Motor neuron (in vitro differentiated cells): ENCODE data around the gene FBXL13. TPM values are rescaled to one million over a fixed set of nuclear protein-coding genes. Genes with fewer than 3 reads are reported as not detected.
"Not testable (repeated sequence)": the region's sequence is repeated elsewhere in the genome, so short reads cannot be mapped to it uniquely, and the experiment has no call there.

Experiments used
- ATAC-seq, 8 experiments: fragments of 200-7000 bp; cut with Tn5 transposase; replicated peaks in 6 of 8; 2 replicates each; pipeline ENCODE4 v1.8.0; 2021; ENCODE audit warnings: mild to moderate bottlenecking in 8 of 8, moderate library complexity in 8 of 8
- H3K27ac ChIP-seq, 2 donors: fragments of 250-450 bp; sonication (Bioruptor Pico); 2 replicates each; pipeline ENCODE4 v1.9.0; 2021; ENCODE audit warnings: antibody characterized with exemption in 2 of 2, mild to moderate bottlenecking in 2 of 2, moderate library complexity in 1 of 2
- H3K4me1 ChIP-seq, 2 donors: fragments of 250-450 bp; sonication (Bioruptor Pico); replicated peaks in 1 of 2; 2 replicates each; pipeline ENCODE4 v1.6.1; 2021; ENCODE audit warnings: antibody characterized with exemption in 2 of 2, mild to moderate bottlenecking in 2 of 2, moderate library complexity in 1 of 2
- H3K4me3 ChIP-seq, 5 donors: fragments of 250-450 bp; sonication (Bioruptor Pico); 2 replicates each; pipeline ENCODE4 v1.9.0; 2021; ENCODE audit warnings: antibody characterized with exemption in 5 of 5, mild to moderate bottlenecking in 5 of 5, moderate library complexity in 4 of 5
- WGBS, 10 experiments: fragments of 450-650 bp; shearing (Covaris generic); methylation state at CpG; one replicate each; pipeline ENCODE4 v1.0.0; 2022; 5-methylcytosine and 5-hydroxymethylcytosine counted together
- in situ Hi-C, 9 experiments: fragments of 400-800 bp; cut with MboI; loops; one replicate each; pipeline ENCODE4 v1.15.0; 2021; ENCODE audit warnings: low sequenced_read_pairs in 9 of 9, low pct_unique_long_range_greater_than_20kb in 2 of 9; ENCODE audit not compliant: unreplicated experiment in 9 of 9
- total RNA-seq, 8 experiments: library from RNA; unstranded; fragments of 300-600 nt; gene quantifications; 2 replicates each; pipeline versions ENCODE4 v1.2.3 to v1.2.4, GENCODE V29; 2022

Gene FBXL13
- total RNA-seq, 8 experiments from 2014 or later = 1.2 to 10.1 (median 3.1) TPM

DNA sequence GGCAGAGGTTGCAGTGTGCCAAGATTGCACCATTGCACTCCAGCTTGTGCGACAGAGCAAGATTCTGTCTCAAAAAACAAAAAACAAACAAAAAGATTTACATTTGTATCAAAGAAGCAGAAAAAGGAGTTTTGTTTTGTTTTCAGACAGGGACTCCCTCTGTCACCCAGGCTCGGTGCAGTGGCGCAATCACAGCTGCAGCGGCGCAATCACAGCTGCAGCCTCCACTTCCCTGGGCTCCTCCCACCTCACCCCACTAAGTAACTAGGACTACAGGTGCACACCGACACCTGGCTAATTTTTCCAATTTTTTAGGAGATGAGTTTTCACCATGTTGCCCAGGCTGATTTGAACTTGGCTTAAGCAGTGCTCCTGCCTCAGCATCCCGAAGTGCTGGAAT is 2.2 kb upstream of the FBXL13 start:
- Histone ChIP-seq H3K27ac (no peak overlapping the region), H3K4me1 (peaks cover 4 to 11% of the 10 kb centered on the region in 2 donors), H3K4me3 (no peak overlapping the region)
- ATAC-seq = no peak
- in situ Hi-C loops = no loop called here
- 67 to 100% (median 92%) methylated on average over 1 to 7 of the region's 7 CpGs; no CpG with 5 or more reads in 2 of the 10 experiments for WGBS, 10 experiments

DNA sequence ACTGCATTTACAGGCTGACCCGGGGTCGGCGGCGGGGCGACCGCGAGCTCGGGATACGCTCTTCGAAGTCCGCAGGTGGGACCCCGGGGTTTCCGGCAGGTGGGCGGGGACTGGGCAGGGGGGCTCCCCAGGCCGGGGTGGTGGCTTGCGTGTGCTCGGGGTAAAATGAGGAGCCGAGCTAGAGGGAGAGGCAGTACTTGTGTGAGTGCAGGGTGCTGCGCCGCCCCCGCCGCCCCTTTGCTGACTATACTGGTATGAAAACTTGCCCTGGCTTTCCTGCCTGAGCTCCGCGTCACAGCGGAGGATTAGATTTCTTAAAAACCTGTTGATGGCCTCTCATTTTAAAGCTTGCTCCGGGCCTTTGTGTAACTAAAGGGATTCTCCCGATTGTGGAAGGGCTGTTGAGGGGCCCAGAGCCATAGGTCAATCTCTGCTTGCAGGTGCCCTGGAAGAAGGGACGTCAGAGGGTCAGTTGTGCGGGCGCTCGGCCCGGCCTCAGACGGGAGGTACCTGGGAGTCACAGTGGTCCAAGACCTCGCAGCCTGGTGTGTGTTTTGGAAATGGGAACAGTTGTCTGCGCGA is 832 bp upstream of the FBXL13 start:
- ATAC-seq = peak; percentile 22 to 58 (median 52)
- H3K4me3 ChIP-seq = peak overlapping the region; percentile 52 to 85 (median 58)
- in situ Hi-C loops = no loop called here
- H3K4me1 ChIP-seq = peaks cover 4 to 11% of the 10 kb centered on the region in 2 donors
- peak overlapping the region; percentile 64 to 90 for H3K27ac ChIP-seq
- 0% methylated on average over 2 to 13 of the region's 36 CpGs; no CpG with 5 or more reads in 5 of the 10 experiments for WGBS, 10 experiments

DNA sequence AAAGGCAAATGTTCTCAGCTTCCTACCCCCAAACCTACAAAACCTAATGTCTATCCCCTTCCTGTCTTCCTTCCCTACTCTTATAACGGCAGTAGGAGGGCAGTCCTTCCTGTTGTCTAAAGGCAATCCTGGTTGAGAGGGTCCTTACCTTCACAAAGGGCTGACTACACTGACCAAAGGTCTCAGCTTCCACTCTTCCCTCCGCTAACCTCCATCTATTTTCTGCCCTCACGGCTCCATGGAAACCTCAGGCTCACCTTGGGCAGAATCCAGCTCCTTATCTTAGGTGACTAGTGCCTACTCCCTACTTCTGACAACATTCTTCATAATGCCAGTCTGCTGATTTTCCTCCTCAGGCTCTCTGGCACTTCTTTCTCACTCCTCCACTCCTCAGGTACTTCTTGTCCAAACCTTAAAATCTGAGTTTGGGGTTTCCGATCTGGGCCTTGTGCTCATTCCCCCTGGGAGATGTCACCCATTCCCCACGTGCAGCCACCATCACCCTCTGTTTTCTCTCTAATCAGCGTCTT is 542 bp downstream of the FBXL13 start:
- WGBS, 10 experiments = 0 to 43% (median 7%) methylated on average over 1 to 4 of the region's 6 CpGs; no CpG with 5 or more reads in 1 of the 10 experiments
- no peak overlapping the region for H3K27ac ChIP-seq
- peak in 2 of 8 experiments; percentile 1 to 4 for ATAC-seq
- in situ Hi-C loops = loop anchor here in 2 of 9 experiments (25.0 kb wide), 2 partner anchors 162 to 312 kb away; partner anchors contain the start of gene LRRC17 (in 1 of the 2)
- peak overlapping the region; percentile 52 to 85 (median 58) for H3K4me3 ChIP-seq
- peaks cover 4 to 11% of the 10 kb centered on the region in 2 donors for H3K4me1 ChIP-seq

DNA sequence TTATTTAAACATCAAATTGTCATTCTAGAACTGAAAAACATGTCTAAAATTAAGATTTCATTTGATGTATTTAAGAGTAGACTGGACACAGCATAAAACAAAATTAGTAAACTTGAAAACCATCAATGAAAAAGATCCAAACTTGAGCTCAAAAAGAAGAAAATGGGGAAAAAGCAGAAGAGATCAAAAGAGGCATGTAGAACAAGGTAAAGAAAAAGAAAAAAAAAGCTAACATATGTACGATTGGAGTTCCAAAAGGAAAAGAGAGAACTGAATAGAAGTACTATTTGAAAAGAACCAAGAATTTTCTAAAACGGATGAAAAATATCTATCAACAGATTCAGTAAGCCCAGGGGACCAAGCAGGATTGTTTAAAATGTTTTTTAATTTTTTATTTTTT is 3.6 kb downstream of the FBXL13 start:
- ATAC-seq = no peak
- WGBS, 10 experiments = 51 to 94% (median 90%) methylated on average over 2 of the region's 2 CpGs
- no peak overlapping the region for H3K4me3 ChIP-seq
- H3K4me1 ChIP-seq = peaks cover 4 to 6% of the 10 kb centered on the region in 2 donors
- no peak overlapping the region for H3K27ac ChIP-seq
- in situ Hi-C loops = loop anchor here in 2 of 9 experiments (25.0 kb wide), 2 partner anchors 159 to 309 kb away; partner anchors contain the start of gene LRRC17 (in 1 of the 2)

DNA sequence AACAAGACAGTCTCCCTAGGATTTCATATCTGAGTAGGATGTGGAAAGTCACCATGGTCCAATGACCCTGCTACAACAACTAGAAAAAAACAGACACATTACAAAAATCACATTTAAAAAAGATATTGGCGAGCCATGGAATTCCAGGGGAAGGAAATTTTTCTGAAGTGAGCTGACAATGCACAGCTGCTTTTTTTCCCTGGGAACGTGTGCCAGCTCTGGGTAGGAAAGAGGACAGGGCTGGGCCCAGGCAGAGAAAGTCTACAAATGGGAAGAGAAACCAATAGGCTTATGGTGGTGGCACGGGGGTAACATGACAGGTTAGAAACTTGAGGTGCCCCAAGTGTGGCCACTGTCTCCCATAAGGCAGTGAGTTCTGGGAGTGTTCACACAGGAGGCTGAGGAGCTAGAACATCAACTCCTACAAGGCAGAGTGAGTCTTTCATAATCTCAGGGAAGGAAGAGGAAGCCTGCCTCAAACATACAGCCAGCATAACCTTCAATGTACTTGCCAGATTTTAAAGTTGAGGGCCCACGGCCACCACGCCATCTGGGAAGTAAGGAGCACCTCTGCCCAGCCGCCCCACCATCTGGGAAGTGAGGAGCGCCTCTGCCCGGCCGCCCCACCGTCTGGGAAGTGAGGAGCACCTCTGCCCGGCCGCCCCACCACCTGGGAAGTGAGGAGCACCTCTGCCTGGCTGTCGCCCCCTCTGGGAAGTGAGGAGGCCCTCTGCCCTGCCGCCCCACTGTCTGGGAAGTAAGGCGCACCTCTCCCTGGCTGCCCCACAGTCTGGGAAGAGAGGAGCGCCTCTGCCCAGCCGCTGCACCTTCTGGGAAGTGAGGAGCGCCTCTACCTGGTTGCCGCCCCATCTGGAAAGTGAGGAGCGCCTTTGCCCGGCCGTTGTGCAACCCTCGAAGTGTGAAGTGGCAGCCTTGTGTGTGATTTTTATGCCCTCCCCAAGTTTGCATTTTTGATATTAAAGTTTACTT is 5.9 kb downstream of the FBXL13 start:
- no peak for ATAC-seq
- peaks cover under 1 to 1% of the 10 kb centered on the region in 2 donors for H3K4me1 ChIP-seq
- no peak overlapping the region for H3K27ac ChIP-seq
- in situ Hi-C loops = loop anchor here in 2 of 9 experiments (25.0 kb wide), 2 partner anchors 156 to 306 kb away; partner anchors contain the start of gene LRRC17 (in 1 of the 2)
- WGBS, 10 experiments = 75 to 100% (median 91%) methylated on average over 1 to 7 of the region's 23 CpGs; no CpG with 5 or more reads in 1 of the 10 experiments
- no peak overlapping the region for H3K4me3 ChIP-seq

DNA sequence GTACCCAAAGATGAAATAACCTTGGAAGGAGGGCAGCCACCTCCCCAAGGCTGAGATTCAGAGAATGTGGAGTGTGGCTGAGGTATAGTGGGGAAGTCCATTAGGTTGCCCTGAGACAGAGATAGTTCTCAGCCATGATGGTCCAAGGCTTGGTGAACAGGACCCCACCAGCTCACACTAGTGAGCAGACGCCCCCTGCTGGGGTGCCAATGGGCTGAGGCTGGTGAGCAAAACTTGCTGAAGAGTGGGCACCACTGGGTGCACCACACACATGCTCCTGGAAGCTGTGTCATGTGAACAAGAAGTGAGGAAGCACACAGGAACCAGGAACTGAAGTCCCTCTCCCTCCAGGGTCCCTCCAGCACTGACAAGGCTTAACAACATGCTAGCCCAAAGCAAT is 8.9 kb downstream of the FBXL13 start:
- no peak overlapping the region for H3K4me3 ChIP-seq
- in situ Hi-C loops = loop anchor here in 2 of 9 experiments (25.0 kb wide), 2 partner anchors 153 to 303 kb away; partner anchors contain the start of gene LRRC17 (in 1 of the 2)
- whole genome bisulfite sequencing, 10 experiments = 0 to 40% (median 10%) methylated on average over 1 of the region's 1 CpG; no CpG with 5 or more reads in 6 of the 10 experiments
- ATAC-seq = peak in 3 of 8 experiments; percentile 34 to 90 (median 39)
- H3K4me1 ChIP-seq = no peaks in the 10 kb centered on the region
- no peak overlapping the region for H3K27ac ChIP-seq

DNA sequence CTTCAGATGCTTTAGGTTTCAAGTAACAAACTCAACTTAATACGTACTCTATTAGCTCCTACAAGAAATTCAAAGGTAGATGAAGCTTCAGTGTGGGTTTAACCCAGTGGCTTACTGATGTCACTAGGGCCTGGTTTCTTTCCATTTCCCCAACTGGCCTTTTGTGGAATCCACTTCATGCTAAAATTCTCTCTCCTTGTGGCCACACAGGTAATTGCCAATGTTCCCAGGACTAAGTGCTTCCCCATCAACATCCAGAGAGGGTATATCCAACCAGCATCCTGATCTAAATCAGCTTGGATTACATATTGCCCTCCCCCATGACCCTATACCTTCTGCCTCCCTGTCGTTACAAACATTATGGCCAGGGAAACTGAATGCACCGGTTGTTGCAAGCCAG is 10.7 kb downstream of the FBXL13 start:
- Histone ChIP-seq H3K27ac (no peak overlapping the region), H3K4me1 (no peaks in the 10 kb centered on the region), H3K4me3 (no peak overlapping the region)
- in situ Hi-C loops = loop anchor here in 2 of 9 experiments (25.0 kb wide), 2 partner anchors 152 to 302 kb away; partner anchors contain the start of gene LRRC17 (in 1 of the 2)
- no peak for ATAC-seq
- 69 to 100% (median 86%) methylated on average over 1 to 3 of the region's 3 CpGs; no CpG with 5 or more reads in 1 of the 10 experiments for WGBS, 10 experiments

DNA sequence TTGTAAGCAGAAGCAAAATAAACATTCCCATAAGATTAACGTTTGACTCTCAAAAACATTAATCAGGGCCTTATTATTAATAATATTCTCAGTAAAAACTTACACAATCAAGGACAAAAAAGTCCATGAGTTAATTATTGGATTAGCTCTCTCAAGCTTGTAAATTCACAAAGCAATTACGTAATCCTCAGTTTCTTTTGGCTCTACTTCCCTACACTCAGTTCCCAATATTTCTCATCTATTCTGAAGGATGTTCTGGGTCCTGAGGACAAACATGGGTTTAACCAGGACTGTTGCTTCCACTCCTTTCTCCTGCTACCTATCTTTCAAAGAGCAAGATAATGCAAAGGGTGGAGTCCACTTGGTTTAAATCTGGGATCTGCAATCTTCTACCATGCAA is 15.1 kb downstream of the FBXL13 start:
- ATAC-seq = no peak
- 21 to 80% (median 61%) methylated on average over 2 of the region's 2 CpGs; no CpG with 5 or more reads in 2 of the 10 experiments for WGBS, 10 experiments
- Histone ChIP-seq H3K4me1 (no peaks in the 10 kb centered on the region), H3K4me3 (no peak overlapping the region), H3K27ac (no peak overlapping the region)
- in situ Hi-C loops = loop anchor here in 2 of 9 experiments (25.0 kb wide), 2 partner anchors 147 to 297 kb away; partner anchors contain the start of gene LRRC17 (in 1 of the 2)

DNA sequence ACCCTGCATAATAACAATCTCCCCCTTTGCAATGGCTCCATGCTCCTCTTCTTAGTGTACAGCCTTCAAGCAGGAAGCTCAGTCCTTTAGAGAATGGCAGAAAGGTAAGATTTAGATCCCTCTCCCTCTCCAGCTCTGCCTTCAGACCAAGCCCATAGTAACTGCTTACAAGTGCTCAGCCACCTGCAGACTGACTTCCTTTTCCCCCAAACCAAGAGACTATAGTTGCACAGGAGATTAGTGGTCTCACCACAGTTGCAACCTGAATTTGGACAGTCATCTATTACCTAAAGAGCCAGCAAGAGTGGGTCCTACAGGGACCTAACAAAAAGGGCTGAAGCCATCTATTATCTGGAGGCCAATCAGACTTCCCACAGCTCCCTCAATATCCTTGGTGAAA is 16.5 kb downstream of the FBXL13 start:
- in situ Hi-C loops = loop anchor here in 2 of 9 experiments (25.0 kb wide), 2 partner anchors 146 to 296 kb away; partner anchors contain the start of gene LRRC17 (in 1 of the 2)

DNA sequence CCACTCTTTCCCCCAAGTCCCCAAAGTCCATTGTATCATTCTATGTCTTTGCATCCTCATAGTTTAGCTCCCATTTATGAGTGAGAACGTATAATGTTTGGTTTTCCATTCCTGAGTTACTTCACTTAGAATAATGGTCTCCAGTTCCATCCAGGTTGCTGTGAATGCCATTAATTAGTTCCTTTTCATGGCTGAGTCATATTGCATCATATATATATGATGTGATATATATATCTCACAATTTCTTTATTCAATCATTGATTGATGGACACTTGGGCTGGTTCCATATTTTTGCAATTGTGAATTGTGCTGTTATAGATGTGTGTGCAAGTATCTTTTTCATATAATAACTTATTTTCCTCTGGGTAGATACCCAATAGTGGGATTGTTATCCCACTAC is 18.6 kb downstream of the FBXL13 start:
- H3K4me3 ChIP-seq, H3K27ac ChIP-seq, ATAC-seq, H3K4me1 ChIP-seq: not testable (repeated sequence)
- in situ Hi-C loops = loop anchor here in 2 of 9 experiments (25.0 kb wide), 2 partner anchors 144 to 294 kb away; partner anchors contain the start of gene LRRC17 (in 1 of the 2)
- 75 to 100% (median 86%) methylated on average over 1 of the region's 1 CpG; no CpG with 5 or more reads in 5 of the 10 experiments for WGBS, 10 experiments

More for the DNA sequence above, 16.5 kb downstream of the FBXL13 start:
- H3K27ac ChIP-seq = no peak overlapping the region
- no peak for ATAC-seq
- H3K4me3 ChIP-seq = no peak overlapping the region
- no peaks in the 10 kb centered on the region for H3K4me1 ChIP-seq

DNA sequence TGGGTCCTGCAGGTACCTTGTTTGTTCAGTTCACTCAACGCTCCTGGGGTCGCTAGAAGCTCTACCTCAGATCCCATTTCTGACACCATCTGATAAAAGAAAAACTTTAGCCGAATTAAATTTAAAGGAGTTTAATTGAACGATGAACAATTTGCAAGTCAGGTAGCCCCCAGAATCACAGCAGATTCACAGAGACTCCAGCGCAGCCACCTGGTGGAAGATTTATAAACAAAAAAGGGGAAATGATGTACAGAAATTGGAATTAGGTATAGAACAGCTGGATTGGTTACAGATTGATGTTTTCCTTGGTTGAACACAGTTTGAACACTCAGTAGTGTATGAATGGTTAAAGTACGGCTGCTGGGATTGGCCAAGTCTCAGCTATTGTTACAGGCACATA is 23.1 kb downstream of the FBXL13 start:
- no peak for ATAC-seq
- no peak overlapping the region for H3K4me3 ChIP-seq
- H3K27ac ChIP-seq = no peak overlapping the region
- no peaks in the 10 kb centered on the region for H3K4me1 ChIP-seq
- in situ Hi-C loops = loop anchor here in 2 of 9 experiments (25.0 kb wide), 2 partner anchors 139 to 289 kb away; partner anchors contain the start of gene LRRC17 (in 1 of the 2)
- WGBS, 10 experiments = 85 to 100% (median 96%) methylated on average over 1 to 6 of the region's 6 CpGs; no CpG with 5 or more reads in 2 of the 10 experiments

DNA sequence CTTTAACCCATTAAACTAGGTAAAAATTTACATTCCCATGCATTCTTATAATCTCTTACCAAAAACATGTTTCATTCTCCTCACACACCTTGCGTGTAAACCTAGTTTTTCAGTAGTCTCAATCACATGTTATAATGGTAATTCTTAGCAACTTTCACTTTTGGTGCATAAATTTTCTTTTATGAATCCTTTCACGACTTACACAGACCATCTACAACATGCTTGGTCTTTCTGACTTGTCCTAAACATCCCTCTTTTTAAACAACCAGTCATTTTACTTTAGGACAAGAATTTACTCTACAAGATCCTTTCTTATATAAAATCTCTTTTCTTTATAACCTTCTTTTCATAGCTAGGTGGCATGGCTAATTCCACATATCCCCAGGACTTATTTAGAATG is 25.8 kb downstream of the FBXL13 start:
- Histone ChIP-seq H3K4me1 (no peaks in the 10 kb centered on the region), H3K27ac (no peak overlapping the region), H3K4me3 (no peak overlapping the region)
- in situ Hi-C loops = no loop called here
- ATAC-seq = no peak
- WGBS, 10 experiments = 13 to 89% (median 53%) methylated on average over 1 to 2 of the region's 2 CpGs
